Measurements from ENCODE around the gene ABRACL. TPM values are rescaled to one million over a fixed set of nuclear protein-coding genes. Genes with fewer than 3 reads are reported as not detected.

Gene ABRACL
- total RNA-seq, 1 experiment from 2014 or later = 123 TPM

- no peaks in the 10 kb centered on the region for H3K23me2 ChIP-seq (ENCODE audit: insufficient read length, low read depth, low read length, poor library complexity, severe bottlenecking)
- H3K79me2 ChIP-seq (ENCODE audit: insufficient read depth, low read length) = peaks cover 24% of the 10 kb centered on the region; the same call in 1 of the 2 replicates
- Mint-ChIP-seq H3K4me1 (peaks cover 21 to 37% of the 10 kb centered on the region in 2 experiments), H3K4me3 (peak overlapping the region in 1 of 2 experiments; percentile 49; a peak in 2 of 5 replicates), H3K27me3 (ENCODE audit: low read depth) (no peaks in the 10 kb centered on the region; the same call in 1 of the 2 replicates), H3K9me3 (no peaks in the 10 kb centered on the region), H3K36me3 (ENCODE audit: insufficient read depth in 1 of 3, low read depth in 3 of 3) (no peaks in the 10 kb centered on the region), H3K27ac (no peak overlapping the region)
- no peaks in the 10 kb centered on the region for H4K20me1 ChIP-seq (ENCODE audit: control insufficient read depth, insufficient read depth, insufficient read length)
- no CpG with 5 or more reads among the region's 5 CpGs for WGBS (ENCODE audit: extremely low coverage, insufficient read length, low lambda C conversion rate)
- no peak overlapping the region for H4K5ac ChIP-seq (ENCODE audit: insufficient read length, low read depth, low read length)
- H2BK12ac ChIP-seq (ENCODE audit: insufficient read length, low read depth, low read length) = no peak overlapping the region
- H2AFZ ChIP-seq (ENCODE audit: low read length) = no peak overlapping the region
- no peak for DNase-seq
- no peaks in the 10 kb centered on the region for H3K27me3 ChIP-seq (ENCODE audit: insufficient read depth, low read length)
- no peak overlapping the region for H2BK5ac ChIP-seq (ENCODE audit: insufficient read length, low read length)
- H2AK5ac ChIP-seq (ENCODE audit: insufficient read length, low read length) = no peak overlapping the region
- no peak overlapping the region for H3K56ac ChIP-seq (ENCODE audit: insufficient read length, low read depth, low read length)
- no peak overlapping the region for H4K91ac ChIP-seq (ENCODE audit: insufficient read length, low read depth, low read length)
- H3K18ac ChIP-seq (ENCODE audit: insufficient read length, low read depth, low read length) = no peak overlapping the region
- no peak overlapping the region for H3K14ac ChIP-seq (ENCODE audit: insufficient read depth, low read length)
- no peak overlapping the region for H3K9ac ChIP-seq (ENCODE audit: extremely low read depth, insufficient read length, low read length)
- H3T11ph ChIP-seq (ENCODE audit: low read length) = no peak overlapping the region
- H3K79me1 ChIP-seq (ENCODE audit: insufficient read depth, low read depth, low read length, poor library complexity, severe bottlenecking) = peaks cover 5% of the 10 kb centered on the region
- no peak overlapping the region for H2BK20ac ChIP-seq (ENCODE audit: low read depth, low read length, poor library complexity, severe bottlenecking)
- H3K4me1 ChIP-seq (ENCODE audit: insufficient read depth, low read length) = peaks cover 6% of the 10 kb centered on the region
- TF ChIP-seq CTCF (conservative IDR thresholded peaks at IDR 0.05) = no peak
- no peak overlapping the region for H2BK120ac ChIP-seq (ENCODE audit: low read depth, low read length, poor library complexity, severe bottlenecking)
- no peak overlapping the region for H4K8ac ChIP-seq (replicated peaks; ENCODE audit: insufficient read length, low read depth, low read length)
- no peak overlapping the region for H3K23ac ChIP-seq (ENCODE audit: insufficient read length, low read depth, low read length)
- no peak overlapping the region for H3K4me2 ChIP-seq (ENCODE audit: insufficient read depth, insufficient read length, low read length)
- H2BK15ac ChIP-seq (ENCODE audit: low read depth, low read length) = no peak overlapping the region
- H3K4ac ChIP-seq (ENCODE audit: low read depth, low read length) = no peak overlapping the region
- no peaks in the 10 kb centered on the region for H3K9me3 ChIP-seq (ENCODE audit: control insufficient read depth, low read depth, low read length)
- no peak overlapping the region for H3K27ac ChIP-seq (ENCODE audit: insufficient read length, low read depth, low read length)
Observed at GRCh38 chr6:138989098-138989983, 39.2 kb upstream of the ABRACL start.
